Body of pancreas (tissue), 4 donors: Measurements from ENCODE around the gene RIPPLY1.

Experiments
- POLR2A ChIP-seq, 3 donors: fragments of 450-650 bp; IDR thresholded peaks; one replicate each; pipeline ENCODE4 v1.6.1; 2016; ENCODE audit warnings: antibody characterized with exemption in 3 of 3, mild to moderate bottlenecking in 2 of 3
- TF ChIP-seq, protein P1 (sequence below), 7 experiments: fragments of 450-650 bp in 4 of 7; fragments of 200-600 bp in 3 of 7; sonication (generic) in 3 of 7; IDR thresholded peaks; one replicate each; pipeline ENCODE4 v1.5.1; 2016 to 2019; ENCODE audit warnings: antibody characterized with exemption in 7 of 7

DNA sequence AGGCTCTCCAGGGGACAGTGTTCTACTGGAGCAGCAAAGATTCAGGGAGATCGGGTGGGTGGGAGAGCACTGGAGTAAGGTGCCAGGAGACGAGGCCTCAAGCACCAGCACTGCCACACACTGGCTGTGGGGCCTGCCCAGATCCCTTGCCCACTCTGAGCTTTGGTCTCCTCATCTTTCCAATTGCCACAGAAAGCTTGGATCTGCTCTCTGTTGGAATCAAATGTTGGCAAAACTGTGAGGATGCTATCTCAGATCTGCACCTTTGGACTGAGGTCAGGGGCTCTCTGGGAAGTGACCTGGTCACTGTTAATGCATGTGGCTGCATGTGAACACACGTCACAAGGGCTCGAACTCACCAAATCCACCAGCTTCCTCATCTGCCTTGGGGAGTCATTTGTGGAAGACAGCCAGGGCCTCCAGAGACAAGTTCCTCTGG is 1.3 kb downstream of the RIPPLY1 start:
- TF ChIP-seq, protein P1, sequence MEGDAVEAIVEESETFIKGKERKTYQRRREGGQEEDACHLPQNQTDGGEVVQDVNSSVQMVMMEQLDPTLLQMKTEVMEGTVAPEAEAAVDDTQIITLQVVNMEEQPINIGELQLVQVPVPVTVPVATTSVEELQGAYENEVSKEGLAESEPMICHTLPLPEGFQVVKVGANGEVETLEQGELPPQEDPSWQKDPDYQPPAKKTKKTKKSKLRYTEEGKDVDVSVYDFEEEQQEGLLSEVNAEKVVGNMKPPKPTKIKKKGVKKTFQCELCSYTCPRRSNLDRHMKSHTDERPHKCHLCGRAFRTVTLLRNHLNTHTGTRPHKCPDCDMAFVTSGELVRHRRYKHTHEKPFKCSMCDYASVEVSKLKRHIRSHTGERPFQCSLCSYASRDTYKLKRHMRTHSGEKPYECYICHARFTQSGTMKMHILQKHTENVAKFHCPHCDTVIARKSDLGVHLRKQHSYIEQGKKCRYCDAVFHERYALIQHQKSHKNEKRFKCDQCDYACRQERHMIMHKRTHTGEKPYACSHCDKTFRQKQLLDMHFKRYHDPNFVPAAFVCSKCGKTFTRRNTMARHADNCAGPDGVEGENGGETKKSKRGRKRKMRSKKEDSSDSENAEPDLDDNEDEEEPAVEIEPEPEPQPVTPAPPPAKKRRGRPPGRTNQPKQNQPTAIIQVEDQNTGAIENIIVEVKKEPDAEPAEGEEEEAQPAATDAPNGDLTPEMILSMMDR (IDR thresholded peaks at IDR 0.05): no peak
- TF ChIP-seq POLR2A (IDR thresholded peaks at IDR 0.05): no peak
